Lower leg skin (tissue), 3 donors: Measurements from ENCODE around the gene CCDC136.

ENCODE experiments used
- CTCF ChIP-seq, 3 donors: fragments of 450-650 bp; IDR thresholded peaks; one replicate each; pipeline ENCODE4 v1.5.1; 2016; ENCODE audit warnings: antibody characterized with exemption in 3 of 3, mild to moderate bottlenecking in 3 of 3, moderate library complexity in 2 of 3
- POLR2A ChIP-seq, 2 donors: fragments of 450-650 bp; IDR thresholded peaks; one replicate each; pipeline ENCODE4 v1.6.1; 2016 to 2017; ENCODE audit warnings: antibody characterized with exemption in 2 of 2, mild to moderate bottlenecking in 1 of 2, moderate library complexity in 1 of 2

- TF ChIP-seq CTCF (IDR thresholded peaks at IDR 0.05) (no peak), POLR2A (IDR thresholded peaks at IDR 0.05) (no peak)
Observed at GRCh38 chr7:128811631-128812430, 20.1 kb downstream of the CCDC136 start.
